CD4-positive, alpha-beta T cell (primary cell): ENCODE measurements around the gene SART1. TPM values are rescaled to one million over a fixed set of nuclear protein-coding genes. Genes with fewer than 3 reads are reported as not detected.

ENCODE experiments used
- ATAC-seq: fragments of 200-7000 bp; cut with Tn5 transposase; one replicate; pipeline ENCODE4 v1.10.0; 2022; ENCODE audit warnings: mild to moderate bottlenecking; ENCODE audit not compliant: poor library complexity
- CTCF ChIA-PET: fragments of 350-600 bp; sonication (Branson Sonifier 250); formaldehyde crosslinking; loops from one replicate; lab custom pipeline; 2021; ENCODE audit warnings: antibody characterized with exemption, inconsistent platforms; lab: Charles Lee
- POLR2A ChIA-PET: fragments of 350-600 bp; sonication (Branson Sonifier 250); formaldehyde crosslinking; loops from one replicate; lab custom pipeline; 2021; ENCODE audit warnings: antibody characterized with exemption, inconsistent platforms; lab: Charles Lee
- DNase-seq, 14 experiments: peaks; one replicate each; pipeline ENCODE4 v3.0.0-alpha.2; 2013 to 2020; ENCODE audit warnings: mixed read lengths in 2 of 14
- H3K27ac ChIP-seq, 2 donors: one replicate each; pipeline versions ENCODE4 v1.5.1 to v1.7.0; 2013; ENCODE audit warnings: low read length in 2 of 2, low read depth in 1 of 2, mild to moderate bottlenecking in 1 of 2
- H3K27me3 ChIP-seq, 2 experiments: 1 replicate in 1 of 2; 2 replicates in 1 of 2; pipeline versions ENCODE4 v1.6.1 to v1.7.0; 2013; ENCODE audit warnings: low read length in 2 of 2, control low read depth in 1 of 2, mild to moderate bottlenecking in 1 of 2, moderate library complexity in 1 of 2; ENCODE audit not compliant: insufficient read depth in 2 of 2, control insufficient read depth in 1 of 2
- H3K36me3 ChIP-seq: one replicate; pipeline ENCODE4 v1.6.1; 2013; ENCODE audit warnings: low read length, control low read depth; ENCODE audit not compliant: insufficient read depth
- H3K4me1 ChIP-seq: one replicate; pipeline ENCODE4 v1.6.1; 2013; ENCODE audit warnings: low read length, control low read depth; ENCODE audit not compliant: insufficient read depth
- H3K4me3 ChIP-seq: one replicate; pipeline ENCODE4 v1.5.1; 2013; ENCODE audit warnings: mild to moderate bottlenecking, low read length, moderate library complexity
- H3K9me3 ChIP-seq, 2 experiments: 1 replicate in 1 of 2; 2 replicates in 1 of 2; pipeline versions ENCODE4 v1.6.1 to v1.7.0; 2013; ENCODE audit warnings: low read length in 2 of 2, mild to moderate bottlenecking in 2 of 2, control low read depth in 1 of 2, moderate library complexity in 1 of 2; ENCODE audit not compliant: control insufficient read depth in 1 of 2, insufficient read depth in 1 of 2
- H3K27ac Mint-ChIP-seq: one replicate; pipeline ENCODE4 v1.8.0; 2020; ENCODE audit warnings: mixed read lengths
- H3K27me3 Mint-ChIP-seq: one replicate; pipeline ENCODE4 v1.8.0; 2021; ENCODE audit warnings: mixed read lengths
- H3K36me3 Mint-ChIP-seq: one replicate; pipeline ENCODE4 v1.8.0; 2021; ENCODE audit warnings: low read depth, mixed read lengths
- H3K4me1 Mint-ChIP-seq: one replicate; pipeline ENCODE4 v1.8.0; 2021; ENCODE audit warnings: low read depth, mixed read lengths
- H3K4me3 Mint-ChIP-seq: one replicate; pipeline ENCODE4 v1.8.0; 2020; ENCODE audit warnings: mild to moderate bottlenecking, mixed read lengths
- H3K9me3 Mint-ChIP-seq: one replicate; pipeline ENCODE4 v1.8.0; 2020; ENCODE audit warnings: mixed read lengths
- CTCF ChIP-seq: fragments of 200-600 bp; IDR thresholded peaks from one replicate; pipeline ENCODE4 v1.8.0; 2022; ENCODE audit warnings: antibody characterized with exemption, mild to moderate bottlenecking
- intact Hi-C, 2 experiments: fragments of 100-400 bp; cut with DNase I in 1 of 2; cut with micrococcal nuclease in 1 of 2; formaldehyde crosslinking; loops; one replicate each; pipeline versions ENCODE4 v1.15.1 to v1.9.0; 2023 to 2025; cut with DNase I, micrococcal nuclease
- total RNA-seq, 174 experiments: library from RNA in 2 of 174; stranded (reverse) in 2 of 174; gene quantifications; one replicate each; pipeline ENCODE4 v1.2.3 and lab custom pipeline; 2021 to 2026

Gene SART1
- total RNA-seq, 2 experiments from 2014 or later, result 78.6 to 80.2 TPM

GRCh38 chr11:66015936-66016792, 54.6 kb downstream of the SART1 start:
- H3K27ac ChIP-seq, result no peak overlapping the region
- Mint-ChIP-seq H3K27me3 (peaks cover 19% of the 10 kb centered on the region), H3K27ac (no peak overlapping the region), H3K4me1 (no peaks in the 10 kb centered on the region), H3K9me3 (no peaks in the 10 kb centered on the region), H3K36me3 (no peaks in the 10 kb centered on the region), H3K4me3 (no peak overlapping the region)
- peaks cover 0 to 5% of the 10 kb centered on the region in 2 experiments for H3K9me3 ChIP-seq
- no peak overlapping the region for H3K4me3 ChIP-seq
- no peak for TF ChIP-seq CTCF
- intact Hi-C loops, result no loop called here
- ChIA-PET CTCF (no interaction called here), POLR2A (no interaction called here)
- ATAC-seq (no peak), DNase-seq (no peak)
- H3K4me1 ChIP-seq, result peaks cover 14% of the 10 kb centered on the region
- peaks cover 21 to 22% of the 10 kb centered on the region in 2 experiments for H3K27me3 ChIP-seq
- H3K36me3 ChIP-seq, result no peaks in the 10 kb centered on the region

- no peaks in the 10 kb centered on the region for H3K36me3 Mint-ChIP-seq
- peaks cover 16 to 17% of the 10 kb centered on the region in 2 experiments for H3K27me3 ChIP-seq
- no peak overlapping the region for H3K4me3 Mint-ChIP-seq
- no peak overlapping the region for H3K4me3 ChIP-seq
- peaks cover 16% of the 10 kb centered on the region for H3K27me3 Mint-ChIP-seq
- TF ChIP-seq CTCF, result no peak
- no peak overlapping the region for H3K27ac Mint-ChIP-seq
- ChIA-PET POLR2A (no interaction called here), CTCF (no interaction called here)
- peaks cover 15% of the 10 kb centered on the region for H3K4me1 ChIP-seq
- intact Hi-C loops, result no loop called here
- no peak overlapping the region for H3K27ac ChIP-seq
- DNase-seq (no peak), ATAC-seq (no peak)
- no peaks in the 10 kb centered on the region for H3K4me1 Mint-ChIP-seq
- no peaks in the 10 kb centered on the region for H3K9me3 Mint-ChIP-seq
- H3K9me3 ChIP-seq, result peaks cover 0 to 5% of the 10 kb centered on the region in 2 experiments
- H3K36me3 ChIP-seq, result no peaks in the 10 kb centered on the region
These were observed 55.3 kb downstream of the SART1 start for GRCh38 chr11:66016793-66017177.

- CTCF ChIA-PET, result no interaction called here
- POLR2A ChIA-PET, result no interaction called here
- H3K4me1 Mint-ChIP-seq, result no peaks in the 10 kb centered on the region
These were observed 55.8 kb downstream of the SART1 start for GRCh38 chr11:66017321-66017720.

More at GRCh38 chr11:66017321-66017720, 55.8 kb downstream of the SART1 start:
- TF ChIP-seq CTCF, result no peak
- H3K9me3 Mint-ChIP-seq, result no peaks in the 10 kb centered on the region
- no peak for DNase-seq
- Histone ChIP-seq H3K27me3 (peaks cover 11 to 14% of the 10 kb centered on the region in 2 experiments), H3K4me3 (no peak overlapping the region), H3K9me3 (peaks cover 0 to 5% of the 10 kb centered on the region in 2 experiments), H3K36me3 (no peaks in the 10 kb centered on the region), H3K27ac (no peak overlapping the region), H3K4me1 (peaks cover 15% of the 10 kb centered on the region)
- no peak for ATAC-seq
- no peak overlapping the region for H3K4me3 Mint-ChIP-seq
- peaks cover 16% of the 10 kb centered on the region for H3K27me3 Mint-ChIP-seq
- no peaks in the 10 kb centered on the region for H3K36me3 Mint-ChIP-seq
- intact Hi-C loops, result no loop called here
- H3K27ac Mint-ChIP-seq, result no peak overlapping the region
